Kidney (tissue), 14 donors: ENCODE data around the gene FLT1. TPM values are rescaled to one million over a fixed set of nuclear protein-coding genes. Genes with fewer than 3 reads are reported as not detected.
A peak's percentile ranks its signal among the peaks of the same experiment; 100 is the strongest.

Source experiments
- DNase-seq, 5 donors: peaks; one replicate each; pipeline ENCODE4 v3.0.0-alpha.2; 2013 to 2020
- FAIRE-seq: peaks from 2 replicates; lab custom pipeline; 2012; peaks lifted over from hg19 to GRCh38; lab: Jason Lieb, UNC
- H3K27ac ChIP-seq, 2 donors: one replicate each; pipeline ENCODE4 v1.7.0; 2013; ENCODE audit warnings: low read depth in 2 of 2, low read length in 2 of 2, inconsistent platforms in 1 of 2
- H3K27me3 ChIP-seq: one replicate; pipeline ENCODE4 v1.7.1; 2013; ENCODE audit warnings: low read length, inconsistent platforms; ENCODE audit not compliant: control insufficient read depth, insufficient read depth
- H3K36me3 ChIP-seq, 3 donors: one replicate each; pipeline versions ENCODE4 v1.7.0 to v1.7.1; 2013; ENCODE audit warnings: low read length in 3 of 3, control low read depth in 1 of 3, inconsistent platforms in 1 of 3; ENCODE audit not compliant: insufficient read depth in 3 of 3, control insufficient read depth in 2 of 3
- H3K4me1 ChIP-seq, 3 donors: one replicate each; pipeline versions ENCODE4 v1.7.0 to v1.7.1; 2013; ENCODE audit warnings: low read length in 3 of 3, inconsistent platforms in 1 of 3, low read depth in 1 of 3; ENCODE audit not compliant: control insufficient read depth in 2 of 3, insufficient read depth in 2 of 3
- H3K4me3 ChIP-seq, 3 donors: one replicate each; pipeline versions ENCODE4 v1.7.0 to v1.8.1; 2013; ENCODE audit warnings: low read length in 3 of 3, control low read depth in 1 of 3, inconsistent platforms in 1 of 3
- H3K9ac ChIP-seq, 3 donors: one replicate each; pipeline versions ENCODE4 v1.7.0 to v1.7.1; 2013; ENCODE audit warnings: low read length in 3 of 3, control low read depth in 1 of 3, inconsistent platforms in 1 of 3
- H3K9me3 ChIP-seq, 3 donors: one replicate each; pipeline versions ENCODE4 v1.7.0 to v1.7.1; 2013; ENCODE audit warnings: low read length in 3 of 3, control low read depth in 1 of 3, inconsistent platforms in 1 of 3; ENCODE audit not compliant: control insufficient read depth in 2 of 3, insufficient read depth in 1 of 3
- CTCF ChIP-seq: IDR thresholded peaks from 3 replicates; pipeline ENCODE4 v1.5.1; 2012; ENCODE audit warnings: mild to moderate bottlenecking, moderate library complexity, borderline replicate concordance; ENCODE audit not compliant: insufficient read depth; ENCODE audit errors: extremely low read depth
- intact Hi-C: fragments of 100-400 bp; cut with DNase I; formaldehyde crosslinking; loops from one replicate; pipeline ENCODE4 v1.11.1; 2022
- polyA plus RNA-seq: library from polyadenylated mRNA; stranded (reverse); fragments of 350-450 nt; fragmentation: Illumina TruSeq; extraction: RNeasy Lipid Tissue Mini Kit (QIAGEN cat#74804); gene quantifications from one replicate; pipeline ENCODE4 v1.2.3, GENCODE V29; 2014; ENCODE audit warnings: low read depth, low replicate concordance; ENCODE audit not compliant: insufficient read depth
- total RNA-seq: library from RNA; stranded (reverse); fragmentation: NEBNext Ultra II Directional; extraction: Animal tissue kit (Norgen Biotek cat#: 25700); gene quantifications from one replicate; pipeline ENCODE4 v1.2.1, GENCODE V29; 2021
- donor health status: control.
- donor health status: control.
- donor health status: control.
- donor health status: control.
- donor health status: control.
- donor health status: DM: yes; HTN: yes; CAD: no.
- donor health status: Normal renal cell carcinoma (clear cell type).

FLT1 gene
- total and polyA plus RNA-seq, 2 donors from 2014 or later, result 17.2 to 45.7 TPM

- H3K9ac ChIP-seq, result no peak overlapping the region
- H3K4me3 ChIP-seq, result no peak overlapping the region
- no peaks in the 10 kb centered on the region for H3K9me3 ChIP-seq
- no peaks in the 10 kb centered on the region for H3K36me3 ChIP-seq
- FAIRE-seq, result no peak
- no peaks in the 10 kb centered on the region for H3K27me3 ChIP-seq
- no peak for DNase-seq
- TF ChIP-seq CTCF, result no peak
- H3K27ac ChIP-seq, result no peak overlapping the region
- intact Hi-C loops, result no loop called here
- no peaks in the 10 kb centered on the region for H3K4me1 ChIP-seq
These were observed 74.2 kb downstream of the FLT1 start for GRCh38 chr13:28420704-28421103.

GRCh38 chr13:28415994-28416421 lies 78.9 kb downstream of the FLT1 start:
- FAIRE-seq, result no peak
- Histone ChIP-seq H3K27me3 (no peaks in the 10 kb centered on the region), H3K27ac (no peak overlapping the region), H3K4me3 (no peak overlapping the region), H3K9me3 (no peaks in the 10 kb centered on the region), H3K4me1 (no peaks in the 10 kb centered on the region), H3K36me3 (no peaks in the 10 kb centered on the region), H3K9ac (no peak overlapping the region)
- intact Hi-C loops, result no loop called here
- no peak for TF ChIP-seq CTCF
- no peak for DNase-seq

- no peak for FAIRE-seq
- H3K4me3 ChIP-seq, result no peak overlapping the region
- no peaks in the 10 kb centered on the region for H3K9me3 ChIP-seq
- no peaks in the 10 kb centered on the region for H3K36me3 ChIP-seq
- no peak overlapping the region for H3K27ac ChIP-seq
- H3K9ac ChIP-seq, result no peak overlapping the region
- H3K4me1 ChIP-seq, result no peaks in the 10 kb centered on the region
- H3K27me3 ChIP-seq, result no peaks in the 10 kb centered on the region
- TF ChIP-seq CTCF, result no peak
- no peak for DNase-seq
- intact Hi-C loops, result no loop called here
These were observed 80.9 kb downstream of the FLT1 start for GRCh38 chr13:28413999-28414398.

GRCh38 chr13:28412981-28413380 lies 81.9 kb downstream of the FLT1 start:
- peaks cover 0 to 4% (median 0%) of the 10 kb centered on the region in 3 donors for H3K4me1 ChIP-seq
- no peak overlapping the region for H3K9ac ChIP-seq
- FAIRE-seq (no peak), DNase-seq (no peak)
- intact Hi-C loops, result no loop called here
- no peaks in the 10 kb centered on the region for H3K27me3 ChIP-seq
- H3K4me3 ChIP-seq, result no peak overlapping the region
- peak overlapping the region in 1 of 2 donors; percentile 32 for H3K27ac ChIP-seq
- no peaks in the 10 kb centered on the region for H3K36me3 ChIP-seq
- no peak for TF ChIP-seq CTCF
- no peaks in the 10 kb centered on the region for H3K9me3 ChIP-seq
